ENCODE measurements around the gene TRMT13.
"Not testable (repeated sequence)": the region's sequence is repeated elsewhere in the genome, so short reads cannot be mapped to it uniquely, and the experiment has no call there.

The TRMT13 gene

DNA sequence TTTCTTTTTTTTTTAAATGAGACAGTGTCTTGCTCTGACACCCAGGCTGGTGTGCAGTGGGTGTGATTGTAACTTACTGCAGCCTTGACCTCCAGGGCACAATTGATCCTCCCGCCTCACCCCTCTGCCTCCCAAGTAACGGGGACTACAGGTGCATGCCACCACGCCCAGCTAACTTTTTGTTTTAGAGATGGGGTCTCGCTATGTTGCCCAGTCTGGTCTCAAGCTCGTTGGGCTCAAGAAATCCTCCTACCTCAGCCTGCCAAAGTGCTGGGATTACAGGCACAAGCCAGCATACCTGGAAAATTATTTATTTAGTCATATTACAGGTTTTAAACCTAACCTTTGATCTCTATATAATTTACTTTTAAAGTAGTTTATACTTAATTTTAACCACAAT is 31.7 kb downstream of the TRMT13 start:
- DNase-seq: no peak

DNA sequence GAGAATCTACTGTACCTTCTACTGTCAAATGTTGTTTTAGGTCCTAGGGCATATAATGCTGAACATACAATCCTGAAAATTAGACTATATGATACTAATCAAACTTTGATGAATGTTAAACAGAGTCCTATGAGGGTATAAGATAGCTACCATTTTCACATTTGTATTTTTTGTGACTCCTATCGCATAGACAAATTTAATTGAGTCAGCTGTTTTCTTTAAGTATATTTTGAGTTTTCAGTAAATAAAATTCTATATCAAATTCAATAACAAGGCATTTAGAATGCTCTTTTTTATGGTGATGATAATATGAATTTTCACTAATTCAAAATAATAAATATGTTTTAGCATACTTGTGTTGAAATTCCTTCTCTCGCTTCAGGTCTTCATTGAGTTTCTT is 35.1 kb downstream of the TRMT13 start:
- no peak for DNase-seq

DNA sequence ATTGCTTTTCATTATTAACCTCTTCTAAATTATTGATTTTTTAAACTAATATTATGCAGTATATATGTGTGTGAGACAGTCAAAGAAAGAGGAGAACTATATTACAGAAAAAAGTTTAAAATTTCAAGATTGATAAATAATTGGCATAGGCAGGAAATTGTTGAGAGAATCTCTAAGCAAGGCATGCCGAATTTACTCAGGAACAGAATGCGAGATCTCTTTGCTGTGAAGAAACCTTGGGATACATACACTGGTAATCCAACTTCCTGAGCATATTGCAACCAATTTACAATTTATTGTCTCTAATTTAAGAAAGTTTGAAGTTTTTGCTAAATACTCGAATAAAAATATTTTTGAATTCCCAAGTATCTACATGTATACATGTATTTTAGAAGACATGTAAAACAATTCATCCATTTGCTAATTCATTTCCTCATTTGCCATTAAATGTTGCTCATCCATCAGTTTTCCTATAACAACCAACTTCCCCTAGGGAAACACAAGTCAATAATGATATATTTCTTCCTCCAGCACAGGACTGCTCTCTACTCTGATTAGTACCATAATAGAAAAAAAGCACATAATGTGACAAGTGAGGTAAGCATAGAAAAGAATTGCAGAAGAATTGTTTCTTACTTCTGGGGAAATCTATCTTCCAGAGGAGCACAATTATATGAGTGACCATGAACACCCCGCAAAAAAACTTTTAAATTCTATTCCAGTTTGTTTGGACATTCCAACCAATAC is 44.5 kb downstream of the TRMT13 start:
- DNase-seq: no peak

DNA sequence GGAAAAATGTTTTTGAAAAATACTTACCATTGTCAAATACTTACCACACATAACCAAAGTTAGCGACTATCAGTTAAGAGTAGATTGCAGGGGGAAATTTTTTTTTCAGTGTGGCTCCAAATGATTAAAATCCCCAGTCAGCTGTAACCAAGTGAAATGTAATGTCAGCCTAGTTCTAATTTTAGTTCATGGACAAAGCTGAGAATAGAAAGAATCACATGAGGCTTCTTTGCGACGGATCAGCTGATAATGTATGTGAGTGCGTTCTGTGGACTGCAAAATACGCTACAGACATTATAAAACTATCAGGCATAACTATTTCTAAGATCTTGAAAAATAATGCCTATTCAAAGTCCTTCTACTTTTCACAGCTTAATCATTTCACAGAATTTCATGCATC is 45.1 kb downstream of the TRMT13 start, which contains the start of gene LRRC39:
Gene LRRC39 (minus strand): TSS at position 166 of the 400 bp plus-strand sequence. CDS start 9,740 bp downstream, outside the sequence.
- DNase-seq: no peak

DNA sequence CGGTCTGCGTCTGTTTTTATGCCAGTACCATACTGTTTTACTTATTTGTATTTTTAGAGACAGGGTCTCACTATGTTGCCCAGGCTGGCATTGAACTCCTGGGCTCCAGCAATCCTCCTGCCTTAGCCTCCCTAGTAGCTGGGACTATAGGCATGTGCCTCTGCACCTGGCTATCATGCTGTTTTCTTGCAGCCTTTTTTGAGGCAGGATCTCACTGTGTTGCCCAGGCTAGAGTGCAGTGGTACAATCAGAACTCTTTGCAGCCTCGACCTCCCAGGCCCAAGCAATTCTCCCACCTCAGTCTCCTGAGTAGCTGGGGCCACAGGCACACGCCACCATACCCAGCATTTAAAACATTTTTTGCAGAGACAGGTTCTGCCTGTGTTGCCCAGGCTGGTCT is 50.4 kb downstream of the TRMT13 start:
- no peak for DNase-seq

DNA sequence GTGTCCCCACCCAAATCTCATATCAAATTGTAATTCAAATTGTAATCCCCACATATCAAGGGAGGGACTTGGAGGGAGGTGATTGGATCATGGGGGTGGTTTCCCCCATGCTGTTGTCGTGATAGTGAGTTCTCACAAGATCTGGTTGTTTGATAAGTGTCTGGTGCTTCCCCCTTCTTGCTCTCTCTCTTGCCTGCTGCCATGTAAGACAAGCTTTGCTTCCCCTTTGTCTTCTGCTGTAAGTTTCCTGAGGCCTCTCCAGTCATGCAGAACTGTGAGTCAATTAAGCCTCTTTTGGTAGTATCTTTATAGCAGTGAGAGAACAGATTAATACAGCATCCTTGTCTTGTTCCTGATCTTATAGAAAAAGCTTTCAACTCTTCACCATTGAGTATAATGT is 51.6 kb downstream of the TRMT13 start:
- no peak for DNase-seq

DNA sequence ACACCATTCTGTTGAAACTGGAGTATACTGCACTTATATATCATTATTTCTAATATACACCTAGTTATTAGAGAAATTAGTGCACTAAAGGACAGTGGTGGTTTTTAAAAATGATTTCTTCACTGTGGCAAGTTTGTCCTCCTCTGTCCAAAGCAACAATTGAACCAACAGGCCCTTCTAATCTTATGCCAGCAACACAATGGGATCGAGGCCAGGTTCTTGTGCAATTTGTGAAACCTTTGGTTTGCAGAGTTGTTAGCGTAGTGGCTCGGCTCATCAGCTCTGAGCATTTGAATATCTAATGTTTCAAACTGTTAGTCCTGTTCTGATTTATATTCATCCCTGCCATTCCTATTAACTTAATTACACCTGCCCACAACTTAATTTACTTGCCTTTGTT is 54.9 kb downstream of the TRMT13 start:
- DNase-seq: no peak

DNA sequence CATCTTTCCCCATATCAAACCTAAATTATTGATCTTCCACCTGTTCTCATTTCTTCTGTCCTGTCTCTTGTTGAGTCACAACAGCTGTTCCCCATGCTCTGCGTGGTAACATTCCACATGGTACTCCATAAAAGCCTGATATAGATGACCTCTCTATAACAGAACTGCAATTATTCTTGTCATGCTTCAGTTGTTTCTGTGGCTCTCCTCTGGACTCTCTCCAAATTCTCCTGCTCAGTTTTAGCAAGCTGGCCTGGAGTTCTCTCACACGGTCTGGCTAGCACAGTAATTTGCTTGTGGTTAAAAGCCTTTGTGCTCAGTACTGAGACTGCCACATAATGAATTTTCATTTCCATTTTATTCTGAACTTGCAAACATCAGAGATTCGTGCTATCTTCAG is 55.7 kb downstream of the TRMT13 start:
- DNase-seq: no peak

DNA sequence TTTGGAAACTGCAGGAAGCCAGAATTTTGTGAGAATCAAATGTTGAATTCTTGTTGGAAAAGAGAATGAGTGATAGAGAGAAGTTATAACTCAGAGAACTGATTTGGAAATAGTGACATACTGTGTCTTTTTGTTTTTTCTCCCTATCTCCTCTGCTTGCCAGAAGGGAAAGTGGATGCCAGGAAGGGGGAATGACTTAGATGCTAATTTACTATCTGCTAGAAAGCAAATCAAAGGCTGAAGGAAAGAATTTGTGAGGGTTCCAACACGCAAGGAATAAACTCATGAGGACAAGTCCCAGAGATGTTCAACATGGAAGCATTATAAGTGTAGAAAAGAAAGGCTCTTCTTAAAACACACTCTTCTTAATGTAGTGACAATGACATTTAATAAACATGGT is 65.6 kb downstream of the TRMT13 start:
- no peak for DNase-seq

DNA sequence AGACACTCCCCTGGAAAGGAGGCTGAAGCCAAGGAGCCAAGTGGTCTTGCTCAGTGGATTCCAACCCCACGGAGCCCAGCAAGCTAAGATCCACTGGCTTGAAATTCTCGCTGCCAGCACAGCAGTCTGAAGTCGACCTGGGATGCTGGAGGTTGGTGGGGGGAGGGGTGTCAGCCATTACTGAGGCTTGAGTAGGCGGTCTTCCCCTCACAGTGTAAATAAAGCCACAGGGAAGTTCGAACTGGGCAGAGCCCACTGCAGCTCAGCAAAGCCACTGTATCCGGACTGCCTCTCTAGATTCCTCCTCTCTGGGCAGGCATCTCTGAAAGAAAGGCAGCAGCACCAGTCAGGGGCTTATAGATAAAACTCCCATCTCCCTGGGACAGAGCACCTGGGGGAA is 67.1 kb downstream of the TRMT13 start:
- not testable (repeated sequence) for DNase-seq

Measured in CD4-positive, alpha-beta T cell treated with Interleukin-21 for 1 hour (primary cell).